HS-5 (cell line): ENCODE results near the gene PNRC1.
"Not testable (repeated sequence)": the region's sequence is repeated elsewhere in the genome, so short reads cannot be mapped to it uniquely, and the experiment has no call there.

Experiments used
- DNase-seq: peaks from one replicate; pipeline ENCODE4 v3.0.0-alpha.2; 2012; ENCODE audit warnings: low read depth

PNRC1 gene

GRCh38 chr6:89059227-89059626 lies 21.3 kb upstream of the PNRC1 start:
- no peak for DNase-seq

- DNase-seq = no peak
These were observed 16.7 kb upstream of the PNRC1 start for GRCh38 chr6:89063881-89064280.

GRCh38 chr6:89064931-89065330 lies 15.6 kb upstream of the PNRC1 start:
- not testable (repeated sequence) for DNase-seq

GRCh38 chr6:89066121-89066520 lies 14.4 kb upstream of the PNRC1 start:
- not testable (repeated sequence) for DNase-seq

GRCh38 chr6:89066940-89067646 lies 13.5 kb upstream of the PNRC1 start:
- no peak for DNase-seq

GRCh38 chr6:89067796-89068195 lies 12.8 kb upstream of the PNRC1 start:
- no peak for DNase-seq

- no peak for DNase-seq
These were observed 11.9 kb upstream of the PNRC1 start for GRCh38 chr6:89068695-89069094.

GRCh38 chr6:89069536-89070163 lies 10.9 kb upstream of the PNRC1 start:
- DNase-seq = no peak

GRCh38 chr6:89071036-89071435 lies 9.5 kb upstream of the PNRC1 start:
- DNase-seq = no peak

- no peak for DNase-seq
These were observed 7.4 kb upstream of the PNRC1 start for GRCh38 chr6:89073014-89073620.

GRCh38 chr6:89073840-89074239 lies 6.7 kb upstream of the PNRC1 start:
- DNase-seq = no peak

GRCh38 chr6:89079511-89080234 lies 878 bp upstream of the PNRC1 start:
- DNase-seq = no peak

GRCh38 chr6:89081129-89081422 lies 525 bp downstream of the PNRC1 start:
- DNase-seq = no peak

- peak; percentile 80 for DNase-seq
These were observed 1.1 kb downstream of the PNRC1 start for GRCh38 chr6:89081423-89082322.

- no peak for DNase-seq
These were observed 1.9 kb downstream of the PNRC1 start for GRCh38 chr6:89082486-89082891.

GRCh38 chr6:89084542-89084941 lies 4.0 kb downstream of the PNRC1 start:
- DNase-seq = no peak

- DNase-seq = no peak
These were observed 4.4 kb downstream of the PNRC1 start for GRCh38 chr6:89084954-89085353.

GRCh38 chr6:89085409-89086205 lies 5.1 kb downstream of the PNRC1 start:
- DNase-seq = no peak

- no peak for DNase-seq
These were observed 7.3 kb downstream of the PNRC1 start for GRCh38 chr6:89087881-89088280.

GRCh38 chr6:89098461-89098860 lies 17.9 kb downstream of the PNRC1 start:
- no peak for DNase-seq

- DNase-seq = no peak
These were observed 19.6 kb downstream of the PNRC1 start for GRCh38 chr6:89100114-89100513.
